ENCODE results near the gene TRIM48.
"Not testable (repeated sequence)": the region's sequence is repeated elsewhere in the genome, so short reads cannot be mapped to it uniquely, and the experiment has no call there.

TRIM48 gene, protein sequence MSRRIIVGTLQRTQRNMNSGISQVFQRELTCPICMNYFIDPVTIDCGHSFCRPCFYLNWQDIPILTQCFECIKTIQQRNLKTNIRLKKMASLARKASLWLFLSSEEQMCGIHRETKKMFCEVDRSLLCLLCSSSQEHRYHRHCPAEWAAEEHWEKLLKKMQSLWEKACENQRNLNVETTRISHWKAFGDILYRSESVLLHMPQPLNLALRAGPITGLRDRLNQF

DNA sequence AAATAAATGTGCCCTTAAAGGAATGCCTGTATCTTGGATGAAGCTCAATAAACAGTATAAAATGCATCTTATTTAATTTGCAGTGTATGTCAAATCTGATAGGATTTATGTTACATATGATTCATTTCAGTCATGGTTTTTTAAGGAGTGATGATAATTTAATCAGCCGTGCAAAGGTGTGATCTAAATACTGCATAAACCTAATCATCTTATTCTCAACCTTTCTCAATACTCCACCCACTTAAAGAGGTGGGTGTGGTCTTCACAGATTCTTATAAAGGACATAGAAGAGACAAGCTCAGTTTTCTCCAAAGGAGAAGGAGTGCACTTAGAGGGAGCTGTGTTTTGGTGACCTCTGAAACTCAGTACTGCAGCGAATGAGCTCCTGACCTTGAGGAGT, at the start of gene TRIM48:
TRIM48 (plus strand) TSS at position 301 of the 400 bp plus-strand sequence. CDS start 113 bp downstream, outside the sequence.
- DNase-seq (ENCODE audit: low spot score): not testable (repeated sequence)

DNA sequence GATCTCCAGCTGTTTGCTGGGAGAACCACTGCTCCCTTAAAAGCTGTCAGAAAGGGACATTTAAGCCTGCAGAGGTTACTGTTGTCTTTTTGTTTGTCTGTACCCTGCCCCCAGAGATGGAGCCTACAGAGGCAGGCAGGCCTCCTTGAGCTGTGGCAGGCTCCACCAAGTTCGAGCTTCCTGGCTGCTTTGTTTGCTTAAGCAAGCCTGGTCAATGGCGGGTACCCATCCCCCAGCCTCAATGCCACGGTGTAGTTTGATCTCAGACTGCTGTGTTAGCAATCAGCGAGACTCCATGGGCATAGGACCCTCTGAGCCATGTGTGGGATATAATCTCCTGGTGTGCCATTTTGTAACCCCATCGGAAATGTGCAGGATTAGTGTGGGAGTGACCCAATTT, 23.6 kb upstream of the TRIM48 start:
- not testable (repeated sequence) for DNase-seq (ENCODE audit: low spot score)

DNA sequence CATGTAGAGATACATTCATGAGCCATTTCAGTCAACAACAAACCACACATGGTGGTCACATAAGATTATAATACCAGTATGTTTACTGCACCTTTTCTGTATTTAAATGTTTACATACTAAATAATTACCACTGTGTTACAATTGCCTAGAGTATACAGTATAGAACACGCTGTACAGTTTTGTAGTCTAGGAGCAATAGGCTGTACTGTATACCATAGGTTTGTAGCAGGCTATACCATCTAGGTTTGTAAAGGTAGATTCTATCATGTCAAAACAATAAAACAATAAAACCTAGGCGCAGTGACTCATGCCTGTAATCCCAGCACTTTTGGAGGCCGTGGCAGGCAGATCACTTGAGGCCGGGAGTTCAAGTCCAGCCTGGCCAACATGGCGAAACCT, 1.1 kb downstream of the TRIM48 start:
- DNase-seq (ENCODE audit: low spot score): no peak

Data from Ammon's horn (tissue), 1 donor.